Measurements from ENCODE around the gene NT5C2. TPM values are rescaled to one million over a fixed set of nuclear protein-coding genes. Genes with fewer than 3 reads are reported as not detected.
"Not testable (repeated sequence)": the region's sequence is repeated elsewhere in the genome, so short reads cannot be mapped to it uniquely, and the experiment has no call there.

Gene NT5C2
- total and polyA plus RNA-seq, 2 donors = 68.5 to 85.2 TPM

GRCh38 chr10:103205401-103205800, 12.3 kb upstream of the NT5C2 start:
- not testable (repeated sequence) for DNase-seq (ENCODE audit: low read depth in 6 of 9, low spot score in 9 of 9); H3K36me3 ChIP-seq (ENCODE audit: control insufficient read depth in 2 of 2, insufficient read depth in 2 of 2, low read length in 1 of 2); H3K27me3 ChIP-seq (ENCODE audit: control insufficient read depth in 2 of 2, insufficient read depth in 1 of 2, low read length in 1 of 2); H3K4me1 ChIP-seq (ENCODE audit: control insufficient read depth in 2 of 2, insufficient read depth in 2 of 2, low read length in 2 of 2); H3K27ac ChIP-seq (ENCODE audit: low read depth in 1 of 2, low read length in 1 of 2); H3K9me3 ChIP-seq (ENCODE audit: control insufficient read depth in 2 of 2, insufficient read depth in 1 of 2, low read length in 1 of 2); H3K4me3 ChIP-seq (ENCODE audit: low read length in 2 of 2)
- WGBS = 99% methylated on average over 4 of the region's 4 CpGs

- Histone ChIP-seq H3K4me3 (ENCODE audit: low read length in 2 of 2) (no peak overlapping the region), H3K4me1 (ENCODE audit: control insufficient read depth in 2 of 2, insufficient read depth in 2 of 2, low read length in 2 of 2) (no peaks in the 10 kb centered on the region), H3K9me3 (ENCODE audit: control insufficient read depth in 2 of 2, insufficient read depth in 1 of 2, low read length in 1 of 2) (no peaks in the 10 kb centered on the region), H3K27me3 (ENCODE audit: control insufficient read depth in 2 of 2, insufficient read depth in 1 of 2, low read length in 1 of 2) (no peaks in the 10 kb centered on the region), H3K27ac (ENCODE audit: low read depth in 1 of 2, low read length in 1 of 2) (no peak overlapping the region), H3K36me3 (ENCODE audit: control insufficient read depth in 2 of 2, insufficient read depth in 2 of 2, low read length in 1 of 2) (no peaks in the 10 kb centered on the region)
- WGBS = 96% methylated on average over 8 of the region's 8 CpGs
- DNase-seq (ENCODE audit: low read depth in 6 of 9, low spot score in 9 of 9) = no peak
Observed at GRCh38 chr10:103204353-103205255, 11.5 kb upstream of the NT5C2 start.

- H3K27ac ChIP-seq (ENCODE audit: low read depth in 1 of 2, low read length in 1 of 2) = no peak overlapping the region
- no peaks in the 10 kb centered on the region for H3K9me3 ChIP-seq (ENCODE audit: control insufficient read depth in 2 of 2, insufficient read depth in 1 of 2, low read length in 1 of 2)
- WGBS = 99% methylated on average over 3 of the region's 3 CpGs
Observed at GRCh38 chr10:103203466-103203865, 10.4 kb upstream of the NT5C2 start.

GRCh38 chr10:103202319-103202718, 9.2 kb upstream of the NT5C2 start:
- H3K9me3 ChIP-seq (ENCODE audit: control insufficient read depth in 2 of 2, insufficient read depth in 1 of 2, low read length in 1 of 2) = no peaks in the 10 kb centered on the region
- DNase-seq (ENCODE audit: low read depth in 6 of 9, low spot score in 9 of 9) = no peak
- no peak overlapping the region for H3K4me3 ChIP-seq (ENCODE audit: low read length in 2 of 2)
- H3K4me1 ChIP-seq (ENCODE audit: control insufficient read depth in 2 of 2, insufficient read depth in 2 of 2, low read length in 2 of 2) = no peaks in the 10 kb centered on the region
- no peak overlapping the region for H3K27ac ChIP-seq (ENCODE audit: low read depth in 1 of 2, low read length in 1 of 2)
- no peaks in the 10 kb centered on the region for H3K36me3 ChIP-seq (ENCODE audit: control insufficient read depth in 2 of 2, insufficient read depth in 2 of 2, low read length in 1 of 2)
- no peaks in the 10 kb centered on the region for H3K27me3 ChIP-seq (ENCODE audit: control insufficient read depth in 2 of 2, insufficient read depth in 1 of 2, low read length in 1 of 2)
- WGBS = 73% methylated on average over 7 of the region's 7 CpGs

More at GRCh38 chr10:103203466-103203865, 10.4 kb upstream of the NT5C2 start:
- no peak for DNase-seq (ENCODE audit: low read depth in 6 of 9, low spot score in 9 of 9)
- H3K27me3 ChIP-seq (ENCODE audit: control insufficient read depth in 2 of 2, insufficient read depth in 1 of 2, low read length in 1 of 2) = no peaks in the 10 kb centered on the region
- H3K4me1 ChIP-seq (ENCODE audit: control insufficient read depth in 2 of 2, insufficient read depth in 2 of 2, low read length in 2 of 2) = no peaks in the 10 kb centered on the region
- H3K36me3 ChIP-seq (ENCODE audit: control insufficient read depth in 2 of 2, insufficient read depth in 2 of 2, low read length in 1 of 2) = no peaks in the 10 kb centered on the region
- H3K4me3 ChIP-seq (ENCODE audit: low read length in 2 of 2) = no peak overlapping the region

- Histone ChIP-seq H3K4me3 (ENCODE audit: low read length in 2 of 2) (no peak overlapping the region), H3K9me3 (ENCODE audit: control insufficient read depth in 2 of 2, insufficient read depth in 1 of 2, low read length in 1 of 2) (no peaks in the 10 kb centered on the region), H3K27me3 (ENCODE audit: control insufficient read depth in 2 of 2, insufficient read depth in 1 of 2, low read length in 1 of 2) (no peaks in the 10 kb centered on the region), H3K27ac (ENCODE audit: low read depth in 1 of 2, low read length in 1 of 2) (no peak overlapping the region), H3K4me1 (ENCODE audit: control insufficient read depth in 2 of 2, insufficient read depth in 2 of 2, low read length in 2 of 2) (no peaks in the 10 kb centered on the region), H3K36me3 (ENCODE audit: control insufficient read depth in 2 of 2, insufficient read depth in 2 of 2, low read length in 1 of 2) (no peaks in the 10 kb centered on the region)
- DNase-seq (ENCODE audit: low read depth in 6 of 9, low spot score in 9 of 9) = no peak
- 100% methylated on average over 1 of the region's 1 CpG for WGBS
Observed at GRCh38 chr10:103199488-103199887, 6.4 kb upstream of the NT5C2 start.

- no peaks in the 10 kb centered on the region for H3K9me3 ChIP-seq (ENCODE audit: control insufficient read depth in 2 of 2, insufficient read depth in 1 of 2, low read length in 1 of 2)
- peaks cover under 1 to 4% of the 10 kb centered on the region in 2 donors for H3K4me1 ChIP-seq (ENCODE audit: control insufficient read depth in 2 of 2, insufficient read depth in 2 of 2, low read length in 2 of 2)
- no peaks in the 10 kb centered on the region for H3K27me3 ChIP-seq (ENCODE audit: control insufficient read depth in 2 of 2, insufficient read depth in 1 of 2, low read length in 1 of 2)
- DNase-seq (ENCODE audit: low read depth in 6 of 9, low spot score in 9 of 9) = no peak
- 97% methylated on average over 8 of the region's 8 CpGs for WGBS
- H3K36me3 ChIP-seq (ENCODE audit: control insufficient read depth in 2 of 2, insufficient read depth in 2 of 2, low read length in 1 of 2) = no peaks in the 10 kb centered on the region
- no peak overlapping the region for H3K27ac ChIP-seq (ENCODE audit: low read depth in 1 of 2, low read length in 1 of 2)
- H3K4me3 ChIP-seq (ENCODE audit: low read length in 2 of 2) = no peak overlapping the region
Observed at GRCh38 chr10:103198648-103199047, 5.6 kb upstream of the NT5C2 start.

GRCh38 chr10:103197903-103198302, 4.8 kb upstream of the NT5C2 start:
- Histone ChIP-seq H3K27ac (ENCODE audit: low read depth in 1 of 2, low read length in 1 of 2) (no peak overlapping the region), H3K4me3 (ENCODE audit: low read length in 2 of 2) (no peak overlapping the region), H3K4me1 (ENCODE audit: control insufficient read depth in 2 of 2, insufficient read depth in 2 of 2, low read length in 2 of 2) (peaks cover 3 to 9% of the 10 kb centered on the region in 2 donors), H3K27me3 (ENCODE audit: control insufficient read depth in 2 of 2, insufficient read depth in 1 of 2, low read length in 1 of 2) (no peaks in the 10 kb centered on the region), H3K9me3 (ENCODE audit: control insufficient read depth in 2 of 2, insufficient read depth in 1 of 2, low read length in 1 of 2) (no peaks in the 10 kb centered on the region), H3K36me3 (ENCODE audit: control insufficient read depth in 2 of 2, insufficient read depth in 2 of 2, low read length in 1 of 2) (no peaks in the 10 kb centered on the region)
- DNase-seq (ENCODE audit: low read depth in 6 of 9, low spot score in 9 of 9) = no peak
- 72% methylated on average over 2 of the region's 2 CpGs for WGBS

- H3K36me3 ChIP-seq (ENCODE audit: control insufficient read depth in 2 of 2, insufficient read depth in 2 of 2, low read length in 1 of 2) = no peaks in the 10 kb centered on the region
- WGBS = 83% methylated on average over 3 of the region's 3 CpGs
- no peaks in the 10 kb centered on the region for H3K9me3 ChIP-seq (ENCODE audit: control insufficient read depth in 2 of 2, insufficient read depth in 1 of 2, low read length in 1 of 2)
- H3K27ac ChIP-seq (ENCODE audit: low read depth in 1 of 2, low read length in 1 of 2) = no peak overlapping the region
- no peak for DNase-seq (ENCODE audit: low read depth in 6 of 9, low spot score in 9 of 9)
- no peaks in the 10 kb centered on the region for H3K27me3 ChIP-seq (ENCODE audit: control insufficient read depth in 2 of 2, insufficient read depth in 1 of 2, low read length in 1 of 2)
- no peak overlapping the region for H3K4me3 ChIP-seq (ENCODE audit: low read length in 2 of 2)
- H3K4me1 ChIP-seq (ENCODE audit: control insufficient read depth in 2 of 2, insufficient read depth in 2 of 2, low read length in 2 of 2) = peaks cover 3 to 9% of the 10 kb centered on the region in 2 donors
Observed at GRCh38 chr10:103197174-103197573, 4.1 kb upstream of the NT5C2 start.

GRCh38 chr10:103196516-103196915, 3.4 kb upstream of the NT5C2 start:
- DNase-seq (ENCODE audit: low read depth in 6 of 9, low spot score in 9 of 9) = no peak
- WGBS = 96% methylated on average over 2 of the region's 2 CpGs
- Histone ChIP-seq H3K4me3 (ENCODE audit: low read length in 2 of 2) (no peak overlapping the region), H3K27me3 (ENCODE audit: control insufficient read depth in 2 of 2, insufficient read depth in 1 of 2, low read length in 1 of 2) (no peaks in the 10 kb centered on the region), H3K9me3 (ENCODE audit: control insufficient read depth in 2 of 2, insufficient read depth in 1 of 2, low read length in 1 of 2) (no peaks in the 10 kb centered on the region), H3K27ac (ENCODE audit: low read depth in 1 of 2, low read length in 1 of 2) (no peak overlapping the region), H3K36me3 (ENCODE audit: control insufficient read depth in 2 of 2, insufficient read depth in 2 of 2, low read length in 1 of 2) (no peaks in the 10 kb centered on the region), H3K4me1 (ENCODE audit: control insufficient read depth in 2 of 2, insufficient read depth in 2 of 2, low read length in 2 of 2) (peaks cover 3 to 9% of the 10 kb centered on the region in 2 donors)
